ENCODE data around the gene GDF10.

GRCh38 chr10:47312663-47312995 is 12.6 kb downstream of the GDF10 start:
- TF ChIP-seq CTCF (IDR thresholded peaks at IDR 0.05; ENCODE audit: poor library complexity, severe bottlenecking) (no peak), EP300 (conservative IDR thresholded peaks at IDR 0.05; ENCODE audit: poor library complexity, severe bottlenecking) (no peak), SMC3 (conservative IDR thresholded peaks at IDR 0.05; ENCODE audit: poor library complexity) (no peak), TAF1 (IDR thresholded peaks at IDR 0.05; ENCODE audit: low read depth) (no peak), EZH2 (IDR thresholded peaks at IDR 0.05; ENCODE audit: borderline replicate concordance, insufficient read depth, low read length, poor library complexity, severe bottlenecking) (no peak), REST (IDR thresholded peaks at IDR 0.05; ENCODE audit: borderline replicate concordance) (no peak)

All from neural cell (in vitro differentiated cells).